Cerebellar cortex (tissue), 1 donor: ENCODE results near the gene BCR.

Experiments used
- DNase-seq: peaks from one replicate; pipeline ENCODE4 v3.0.0-alpha.2; 2015; ENCODE audit warnings: low spot score

The BCR gene

GRCh38 chr22:23263651-23264555 lies 83.6 kb downstream of the BCR start:
- no peak for DNase-seq

- DNase-seq: no peak
Observed at GRCh38 chr22:23264610-23265367, 84.5 kb downstream of the BCR start.

- no peak for DNase-seq
Observed at GRCh38 chr22:23265368-23265700, 85.0 kb downstream of the BCR start.

- DNase-seq: no peak
Observed at GRCh38 chr22:23266780-23267179, 86.5 kb downstream of the BCR start.

- no peak for DNase-seq
Observed at GRCh38 chr22:23267226-23268043, 87.1 kb downstream of the BCR start.

- peak; percentile 25 for DNase-seq
Observed at GRCh38 chr22:23268139-23268712, 87.9 kb downstream of the BCR start.

GRCh38 chr22:23268877-23269276 lies 88.6 kb downstream of the BCR start:
- no peak for DNase-seq

- no peak for DNase-seq
Observed at GRCh38 chr22:23269441-23270211, 89.3 kb downstream of the BCR start.

- DNase-seq: no peak
Observed at GRCh38 chr22:23270212-23270733, 90.0 kb downstream of the BCR start.

GRCh38 chr22:23270798-23271596 lies 90.7 kb downstream of the BCR start:
- DNase-seq: no peak

- no peak for DNase-seq
Observed at GRCh38 chr22:23271597-23271908, 91.2 kb downstream of the BCR start.

- DNase-seq: no peak
Observed at GRCh38 chr22:23272371-23272770, 92.1 kb downstream of the BCR start.

- no peak for DNase-seq
Observed at GRCh38 chr22:23272834-23273233, 92.5 kb downstream of the BCR start.

GRCh38 chr22:23273445-23274145 lies 93.3 kb downstream of the BCR start:
- no peak for DNase-seq

GRCh38 chr22:23274146-23274526 lies 93.8 kb downstream of the BCR start:
- no peak for DNase-seq

GRCh38 chr22:23274891-23275694 lies 94.8 kb downstream of the BCR start:
- DNase-seq: no peak

- DNase-seq: no peak
Observed at GRCh38 chr22:23275751-23276150, 95.4 kb downstream of the BCR start.

GRCh38 chr22:23276656-23277582 lies 96.6 kb downstream of the BCR start:
- no peak for DNase-seq
